AG04450 (cell line): Measurements from ENCODE around the gene EPN2. TPM values are rescaled to one million over a fixed set of nuclear protein-coding genes. Genes with fewer than 3 reads are reported as not detected.

Source experiments
- CTCF ChIA-PET: fragments of 300-600, 350-600 bp; formaldehyde crosslinking; extraction: SDS; loops from one replicate; lab custom pipeline; 2022; ENCODE audit warnings: antibody characterized with exemption, inconsistent platforms; lab: Charles Lee
- POLR2A ChIA-PET: fragments of 350-600 bp; formaldehyde crosslinking; extraction: SDS; loops from one replicate; lab custom pipeline; 2021; ENCODE audit warnings: antibody characterized with exemption, inconsistent platforms; lab: Yijun Ruan, JAX
- DNase-seq: peaks from one replicate; pipeline ENCODE4 v3.0.0-alpha.2; 2011; ENCODE audit warnings: low read depth, low spot score
- H3K27ac ChIP-seq: one replicate; pipeline ENCODE4 v1.5.1; 2012; ENCODE audit warnings: low read depth, low read length, control low read depth
- H3K27me3 ChIP-seq: one replicate; pipeline ENCODE4 v1.6.0; 2012; ENCODE audit warnings: low read length; ENCODE audit not compliant: control insufficient read depth, insufficient read depth
- H3K4me3 ChIP-seq: 2 replicates; pipeline ENCODE4 v1.5.1; 2011; ENCODE audit warnings: mild to moderate bottlenecking, low read depth, low read length, control low read depth
- H3K9me3 ChIP-seq: 2 replicates; pipeline ENCODE4 v1.5.1; 2012; ENCODE audit warnings: low read length; ENCODE audit not compliant: control insufficient read depth, insufficient read depth
- CTCF ChIP-seq: IDR thresholded peaks from 2 replicates; pipeline ENCODE4 v1.5.1; 2011; ENCODE audit warnings: low read depth, low read length, control low read depth, inconsistent platforms
- polyA plus RNA-seq: library from polyadenylated mRNA; depleted of rRNA; stranded (reverse); fragments of >200 nt; gene quantifications from 2 replicates; pipeline ENCODE4 v1.2.3, GENCODE V29; 2011

Gene EPN2
- polyA plus RNA-seq, 1 experiment = 27.9 TPM

DNA sequence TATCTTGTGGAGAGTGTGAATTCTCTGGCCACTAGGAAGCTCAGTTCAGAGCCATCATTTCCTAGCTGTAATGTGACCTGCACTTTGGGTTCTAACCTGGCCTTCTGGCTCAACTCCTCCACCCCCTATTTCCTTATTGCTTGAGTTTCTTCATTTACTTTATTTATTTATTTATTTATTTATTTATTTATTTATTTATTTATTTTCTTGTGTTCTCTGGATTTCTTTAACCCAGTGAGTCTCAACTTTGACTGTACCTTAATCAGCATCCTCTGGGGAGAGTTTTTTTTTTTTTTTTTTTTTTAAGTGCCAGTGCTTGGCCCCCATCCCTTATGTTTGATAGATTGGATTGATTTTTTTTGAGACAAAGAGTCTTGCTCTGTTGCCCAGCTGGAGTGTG lies 18.1 kb downstream of the EPN2 start:
- ChIA-PET CTCF (no interaction called here), POLR2A (no interaction called here)

GRCh38 chr17:19258371-19258770 lies 21.2 kb downstream of the EPN2 start:
- Histone ChIP-seq H3K27me3 (no peaks in the 10 kb centered on the region), H3K4me3 (no peak overlapping the region), H3K9me3 (no peaks in the 10 kb centered on the region), H3K27ac (no peak overlapping the region)
- POLR2A ChIA-PET = no interaction called here
- CTCF ChIA-PET = interaction anchor here (0.7 kb wide), 1 partner anchor 70 kb away, joined by 7 read pairs; no protein-coding TSS in a partner anchor
- no peak for DNase-seq
- no peak for TF ChIP-seq CTCF

More for the DNA sequence above, 18.1 kb downstream of the EPN2 start:
- Histone ChIP-seq H3K9me3 (no peaks in the 10 kb centered on the region), H3K27me3 (no peaks in the 10 kb centered on the region), H3K4me3 (no peak overlapping the region), H3K27ac (no peak overlapping the region)
- TF ChIP-seq CTCF = no peak
- no peak for DNase-seq

- no peak overlapping the region for H3K4me3 ChIP-seq
- H3K9me3 ChIP-seq = no peaks in the 10 kb centered on the region
- TF ChIP-seq CTCF = no peak
- H3K27me3 ChIP-seq = no peaks in the 10 kb centered on the region
- no peak overlapping the region for H3K27ac ChIP-seq
- POLR2A ChIA-PET = no interaction called here
- CTCF ChIA-PET = no interaction called here
- no peak for DNase-seq
These were observed 23.8 kb downstream of the EPN2 start for GRCh38 chr17:19260958-19261357.

- TF ChIP-seq CTCF = no peak
- POLR2A ChIA-PET = no interaction called here
- DNase-seq = no peak
- CTCF ChIA-PET = no interaction called here
- H3K4me3 ChIP-seq = no peak overlapping the region
- no peaks in the 10 kb centered on the region for H3K9me3 ChIP-seq
- H3K27me3 ChIP-seq = no peaks in the 10 kb centered on the region
- no peak overlapping the region for H3K27ac ChIP-seq
These were observed 24.3 kb downstream of the EPN2 start for GRCh38 chr17:19261426-19261825.

- H3K9me3 ChIP-seq = no peaks in the 10 kb centered on the region
- POLR2A ChIA-PET = interaction anchor here (0.6 to 1.0 kb wide), 3 partner anchors 14 to 864 kb away, joined by 5 to 11 read pairs (median 7); no protein-coding TSS in a partner anchor
- no peak overlapping the region for H3K4me3 ChIP-seq
- no peak for DNase-seq
- TF ChIP-seq CTCF = no peak
- CTCF ChIA-PET = no interaction called here
- peak overlapping the region; percentile 90 for H3K27ac ChIP-seq
- no peaks in the 10 kb centered on the region for H3K27me3 ChIP-seq
These were observed 25.8 kb downstream of the EPN2 start for GRCh38 chr17:19262650-19263631.
